ENCODE measurements around the gene MAT2A. TPM values are rescaled to one million over a fixed set of nuclear protein-coding genes. Genes with fewer than 3 reads are reported as not detected.

Gene MAT2A
- total and polyA plus RNA-seq, 9 of the 15 experiments (the other 6 are each of a cell fraction or from before 2014, with no cell fraction given), result 130 to 1,027 (median 240) TPM

GRCh38 chr2:85584857-85585780 lies 46.2 kb downstream of the MAT2A start (continued):
- TF ChIP-seq MXD1 (CRISPR knock-in tag; IDR thresholded peaks at IDR 0.05; ENCODE audit: borderline replicate concordance, poor library complexity, severe bottlenecking) (no peak), KLF13 (tag; IDR thresholded peaks at IDR 0.05; ENCODE audit: borderline replicate concordance, low read depth) (peak; percentile 8; the same call in 1 of the 2 replicates), MYBL2 (IDR thresholded peaks at IDR 0.05; ENCODE audit: low read depth) (no peak), MYBL2 (CRISPR knock-in tag; IDR thresholded peaks at IDR 0.05; ENCODE audit: borderline replicate concordance) (no peak), PRDM10 (IDR thresholded peaks at IDR 0.05; ENCODE audit: partially characterized antibody) (peak; percentile 91), HMG20B (CRISPR knock-in tag; IDR thresholded peaks at IDR 0.05) (no peak), TEAD4 (IDR thresholded peaks at IDR 0.05; ENCODE audit: low read length) (peak; percentile 87), TEAD4 (CRISPR knock-in tag; IDR thresholded peaks at IDR 0.05; ENCODE audit: borderline replicate concordance) (0 out of 2 replicates have a peak, but pooled peaks have one; percentile 45), MYNN (IDR thresholded peaks at IDR 0.05) (peak; percentile 45; the same call in 1 of the 2 replicates), MYNN (CRISPR knock-in tag; IDR thresholded peaks at IDR 0.05) (no peak), GATAD2A (IDR thresholded peaks at IDR 0.05) (peak; percentile 76), POLR3A (IDR thresholded peaks at IDR 0.05; ENCODE audit: borderline replicate concordance, extremely low read depth, insufficient read depth, insufficient read length) (no peak), SUPT5H (IDR thresholded peaks at IDR 0.05) (peak; percentile 20; the same call in 1 of the 2 replicates), POLR2H (tag; IDR thresholded peaks at IDR 0.05; ENCODE audit: low read depth) (no peak), PATZ1 (CRISPR knock-in tag; IDR thresholded peaks at IDR 0.05; ENCODE audit: borderline replicate concordance) (no peak)
- TF ChIP-seq, protein P1, sequence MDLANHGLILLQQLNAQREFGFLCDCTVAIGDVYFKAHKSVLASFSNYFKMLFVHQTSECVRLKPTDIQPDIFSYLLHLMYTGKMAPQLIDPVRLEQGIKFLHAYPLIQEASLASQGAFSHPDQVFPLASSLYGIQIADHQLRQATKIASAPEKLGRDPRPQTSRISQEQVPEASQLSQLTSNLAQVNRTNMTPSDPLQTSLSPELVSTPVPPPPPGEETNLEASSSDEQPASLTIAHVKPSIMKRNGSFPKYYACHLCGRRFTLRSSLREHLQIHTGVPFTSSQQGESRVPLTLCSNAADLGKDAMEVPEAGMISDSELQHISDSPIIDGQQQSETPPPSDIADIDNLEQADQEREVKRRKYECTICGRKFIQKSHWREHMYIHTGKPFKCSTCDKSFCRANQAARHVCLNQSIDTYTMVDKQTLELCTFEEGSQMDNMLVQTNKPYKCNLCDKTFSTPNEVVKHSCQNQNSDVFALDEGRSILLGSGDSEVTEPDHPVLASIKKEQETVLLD (IDR thresholded peaks at IDR 0.05), result peak; percentile 76; the same call in 1 of the 2 replicates

Data from K562 (cell line).